Measurements from ENCODE around the gene MANEAL.
"Not testable (repeated sequence)": the region's sequence is repeated elsewhere in the genome, so short reads cannot be mapped to it uniquely, and the experiment has no call there.

Gene MANEAL, protein sequence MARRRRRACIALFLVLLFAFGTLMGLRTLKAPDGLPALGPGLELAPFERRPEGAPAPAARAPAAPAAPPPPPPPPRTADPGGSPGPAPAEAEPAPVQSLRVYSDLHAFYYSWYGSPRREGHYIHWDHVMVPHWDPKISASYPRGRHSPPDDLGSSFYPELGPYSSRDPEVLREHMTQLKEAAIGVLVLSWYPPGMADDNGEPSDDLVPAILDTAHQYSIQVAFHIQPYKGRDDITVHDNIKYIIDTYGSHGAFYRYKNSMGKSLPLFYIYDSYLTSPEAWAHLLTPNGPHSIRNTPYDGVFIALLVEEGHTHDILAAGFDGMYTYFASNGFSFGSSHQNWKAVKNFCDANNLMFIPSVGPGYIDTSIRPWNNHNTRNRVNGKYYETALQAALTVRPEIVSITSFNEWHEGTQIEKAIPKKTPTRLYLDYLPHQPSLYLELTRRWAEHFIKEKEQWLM

DNA sequence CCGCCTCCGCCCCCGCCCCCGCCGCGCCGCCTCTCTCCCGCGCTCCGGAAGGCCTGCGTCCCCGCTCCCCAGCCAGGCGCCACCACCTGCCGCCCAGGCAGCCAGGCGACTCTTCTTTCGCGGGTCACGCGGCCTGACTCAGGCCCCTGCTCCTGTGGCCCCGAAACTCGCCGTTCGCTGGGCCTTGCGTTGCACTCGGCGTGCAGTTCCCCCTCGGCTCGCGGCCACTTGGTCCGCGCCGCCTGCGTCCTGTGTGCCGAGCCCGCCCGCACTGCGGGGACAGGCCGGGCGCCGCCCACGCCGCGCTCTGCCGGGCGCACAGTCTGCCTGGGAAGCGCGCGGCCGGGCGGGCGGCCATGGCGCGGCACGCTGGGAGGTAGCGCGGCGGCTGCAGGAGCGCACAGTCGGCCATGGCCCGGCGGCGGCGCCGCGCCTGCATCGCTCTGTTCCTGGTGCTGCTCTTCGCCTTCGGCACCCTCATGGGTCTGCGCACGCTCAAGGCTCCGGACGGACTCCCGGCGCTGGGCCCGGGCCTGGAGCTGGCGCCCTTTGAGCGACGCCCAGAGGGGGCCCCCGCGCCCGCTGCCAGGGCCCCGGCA lies at the start of gene MANEAL:
Gene MANEAL, plus strand, starts transcription at position 75 of the 599 bp plus-strand sequence. Its CDS starts 336 bp downstream, at position 411.
- no peak for FAIRE-seq

DNA sequence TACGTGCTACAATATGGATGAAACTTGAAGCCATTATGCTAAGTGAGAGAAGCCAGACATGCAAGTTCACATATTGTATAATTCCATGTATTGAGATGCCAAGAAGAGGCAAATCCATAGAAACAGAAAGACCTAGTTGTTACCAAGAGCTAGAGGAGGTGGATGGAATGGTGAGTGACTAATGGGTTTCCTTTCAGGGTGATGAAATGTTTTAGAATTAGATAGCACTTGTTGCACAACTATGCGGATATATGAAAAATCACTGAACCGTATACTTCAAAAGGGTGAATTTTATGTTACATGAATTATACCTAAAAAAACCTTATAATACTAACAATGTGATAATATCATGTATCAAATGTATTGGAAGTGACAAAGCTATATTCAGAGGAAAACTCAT lies 46.8 kb upstream of the MANEAL start:
- no peak for FAIRE-seq

DNA sequence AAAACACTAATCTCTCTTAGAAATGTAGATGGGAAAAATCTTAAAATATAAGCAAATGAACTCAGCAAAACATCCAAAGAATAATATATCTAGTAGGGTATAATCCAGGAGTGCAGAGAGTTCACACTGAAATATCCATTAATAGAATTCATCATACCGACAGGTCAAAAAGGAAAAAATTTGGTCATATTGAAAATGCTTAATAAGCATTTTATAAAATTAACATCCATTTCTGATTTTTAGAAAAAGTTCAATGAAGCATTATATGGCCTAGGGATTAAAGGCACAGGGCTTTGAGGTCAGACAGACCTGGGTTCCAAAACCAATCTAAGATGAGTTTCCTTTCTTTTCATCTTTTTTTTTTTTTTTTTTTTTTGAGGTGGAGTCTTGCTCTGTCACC lies 45.1 kb upstream of the MANEAL start:
- FAIRE-seq, result no peak

DNA sequence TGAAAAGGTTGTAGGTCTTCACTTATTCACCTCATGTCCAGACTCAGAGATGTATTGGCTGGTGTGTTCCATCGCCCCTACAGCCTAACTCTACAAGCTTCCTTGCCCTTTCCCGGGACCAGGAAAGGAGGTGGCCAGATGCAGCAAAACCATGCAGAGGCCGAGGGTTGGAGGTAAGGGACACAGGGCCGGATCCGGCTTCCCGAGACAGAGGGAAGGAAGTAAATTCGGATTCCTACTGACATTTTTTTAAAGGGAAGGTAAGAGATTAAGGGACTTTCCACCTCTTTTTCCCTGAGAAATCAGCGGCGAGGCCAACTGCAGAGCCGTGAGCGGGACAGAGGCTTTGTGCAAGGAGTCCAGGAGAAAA lies 41.4 kb upstream of the MANEAL start:
- no peak for FAIRE-seq

DNA sequence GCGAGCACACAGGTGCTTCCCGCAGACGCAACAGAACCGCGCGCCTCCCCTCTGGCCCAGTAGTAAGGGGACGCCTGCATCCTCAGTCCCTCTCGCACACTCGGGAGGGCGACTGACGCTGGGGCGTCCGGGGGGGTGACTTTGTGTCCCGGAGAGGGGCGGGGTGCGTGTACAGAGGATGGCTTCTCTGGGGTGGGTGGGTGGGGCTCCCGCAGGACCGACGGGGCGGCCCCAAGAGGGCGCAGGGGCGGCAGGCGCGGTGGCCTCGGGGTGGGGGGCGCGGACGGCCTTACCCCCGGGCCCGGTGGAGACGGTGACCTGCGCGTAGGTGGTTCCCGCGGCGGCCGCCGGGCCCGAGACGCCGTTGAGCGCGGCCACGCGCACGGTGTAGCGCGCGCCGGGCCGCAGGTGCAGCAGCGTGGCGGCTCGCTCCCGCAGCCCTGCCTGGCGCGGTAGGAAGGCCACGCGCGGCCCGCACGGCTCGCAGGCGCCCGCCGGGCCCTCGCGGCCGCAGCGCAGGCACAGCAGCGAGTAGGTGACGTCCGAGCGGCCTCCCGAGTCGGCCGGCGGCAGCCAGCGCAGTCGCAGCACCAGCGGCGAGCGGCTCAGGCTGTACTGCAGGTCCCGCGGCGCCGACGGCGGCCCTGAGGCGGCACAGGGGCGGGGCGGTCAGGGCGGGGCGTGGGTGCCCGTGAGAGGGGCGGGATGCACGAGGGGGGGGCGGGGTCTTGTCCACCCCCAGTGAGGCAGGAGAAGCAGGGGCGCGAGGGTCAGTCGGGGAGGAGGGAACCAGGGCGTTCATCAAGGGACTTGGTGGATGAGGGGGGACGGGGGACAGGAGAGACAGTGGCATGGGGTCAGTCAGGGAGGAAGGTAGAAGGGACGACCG lies 40.8 kb upstream of the MANEAL start:
- no peak for FAIRE-seq

DNA sequence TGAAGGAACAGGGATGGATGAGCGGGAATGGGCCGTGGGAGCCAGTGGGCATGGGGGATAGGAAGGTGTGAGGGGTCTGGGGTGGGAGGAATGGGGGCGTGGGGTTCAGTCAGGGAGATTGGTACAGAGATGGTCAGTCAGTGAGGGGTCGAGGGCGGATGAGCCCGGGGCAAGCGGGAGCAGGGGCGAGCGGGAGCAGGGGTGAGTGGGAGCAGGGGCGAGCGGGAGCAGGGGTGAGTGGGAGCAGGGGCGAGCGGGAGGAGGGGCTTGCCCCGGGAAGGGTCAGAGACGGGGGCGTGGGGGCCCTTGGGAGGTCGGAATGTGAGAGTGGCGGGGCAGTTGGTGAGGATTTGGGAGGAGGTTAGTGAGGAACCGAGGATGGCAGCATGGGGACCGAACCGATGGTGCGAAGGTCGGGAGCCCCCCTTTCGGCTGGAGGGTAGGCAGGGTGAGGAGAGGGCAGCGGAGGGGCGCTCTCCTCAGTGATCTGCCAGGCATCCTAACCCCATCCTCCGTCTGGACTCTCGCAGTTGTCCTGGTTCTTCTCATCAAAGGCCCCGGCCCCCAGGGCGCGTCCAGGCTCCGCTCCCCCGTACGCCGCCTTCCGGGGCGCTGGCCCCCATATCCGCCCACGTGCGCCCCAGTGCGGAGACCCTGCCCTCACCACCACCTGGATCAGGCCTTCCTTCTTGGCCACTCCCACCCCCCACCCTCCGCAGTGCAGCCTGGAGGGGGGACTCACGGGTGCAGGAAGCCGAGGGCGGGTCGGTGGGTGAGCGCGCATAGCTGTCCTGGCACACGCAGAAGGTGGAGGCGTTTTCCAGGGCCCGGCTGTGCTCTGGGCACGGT lies 40.0 kb upstream of the MANEAL start:
- FAIRE-seq, result no peak

DNA sequence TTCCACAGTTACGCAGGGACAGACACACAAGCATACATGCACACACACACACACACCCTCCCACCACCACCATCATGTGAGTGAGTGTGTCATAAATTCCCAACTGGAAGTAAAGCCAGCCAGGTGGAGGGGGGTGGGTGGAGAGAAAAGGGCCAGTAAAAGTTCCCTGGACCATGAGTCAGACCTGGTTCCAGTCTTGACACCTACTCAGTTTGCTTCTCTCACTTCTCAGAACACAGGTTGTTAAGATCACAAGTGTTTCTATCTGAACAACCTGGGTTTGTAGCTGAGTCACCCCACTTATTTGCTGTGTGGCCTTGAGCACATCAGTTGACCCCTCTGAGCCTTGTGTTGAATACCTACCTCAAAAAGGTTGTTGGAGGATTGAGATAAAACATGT lies 38.4 kb upstream of the MANEAL start:
- no peak for FAIRE-seq

DNA sequence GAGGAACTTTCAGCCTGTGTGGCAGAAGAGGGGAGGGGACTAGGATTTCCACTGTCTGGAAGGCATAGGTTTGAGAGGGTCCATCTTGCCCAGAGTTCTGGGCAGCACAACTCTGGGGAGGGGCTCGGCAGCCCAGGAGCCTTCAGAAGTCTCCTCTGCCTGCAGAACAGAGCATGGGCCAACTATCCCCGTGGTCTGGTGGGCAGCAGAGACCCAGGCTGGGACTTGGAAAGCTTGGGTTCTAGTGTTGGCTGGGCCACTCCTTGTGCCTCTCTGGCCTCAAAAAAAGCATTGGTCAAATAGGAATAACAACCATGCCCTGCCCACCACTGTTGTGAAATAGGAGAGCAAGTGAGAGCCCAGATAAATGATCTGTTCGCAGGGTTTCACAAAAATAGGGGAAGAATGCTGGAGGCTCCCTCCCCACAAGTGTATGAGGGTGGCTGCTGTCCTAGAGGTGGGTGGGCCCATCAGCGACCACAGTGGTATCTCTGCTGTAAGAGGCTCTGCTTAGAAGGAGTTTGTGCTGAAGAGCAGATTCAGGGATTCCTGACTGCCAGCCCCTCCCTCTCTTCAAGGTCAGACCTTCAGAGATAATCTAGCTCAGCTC lies 37.6 kb upstream of the MANEAL start:
- no peak for FAIRE-seq

DNA sequence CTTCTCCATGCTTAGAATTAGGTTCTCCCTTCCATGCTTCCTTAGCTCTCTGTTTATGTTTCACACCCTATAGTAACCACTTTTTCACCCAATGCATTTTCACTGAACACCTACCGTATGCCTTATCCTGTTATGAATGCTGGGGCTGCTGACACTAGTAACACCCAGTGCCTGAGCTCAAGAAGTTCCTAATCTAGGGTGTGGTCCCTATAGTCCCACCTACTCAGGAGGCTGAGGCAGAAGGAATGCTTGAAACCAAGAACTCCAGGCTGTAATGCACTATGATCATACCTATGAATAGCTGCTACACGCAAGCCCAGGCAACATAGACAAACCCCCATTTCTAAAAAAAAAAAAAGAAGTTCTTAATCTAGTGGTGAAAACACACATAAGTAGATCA lies 34.2 kb upstream of the MANEAL start:
- FAIRE-seq, result no peak

DNA sequence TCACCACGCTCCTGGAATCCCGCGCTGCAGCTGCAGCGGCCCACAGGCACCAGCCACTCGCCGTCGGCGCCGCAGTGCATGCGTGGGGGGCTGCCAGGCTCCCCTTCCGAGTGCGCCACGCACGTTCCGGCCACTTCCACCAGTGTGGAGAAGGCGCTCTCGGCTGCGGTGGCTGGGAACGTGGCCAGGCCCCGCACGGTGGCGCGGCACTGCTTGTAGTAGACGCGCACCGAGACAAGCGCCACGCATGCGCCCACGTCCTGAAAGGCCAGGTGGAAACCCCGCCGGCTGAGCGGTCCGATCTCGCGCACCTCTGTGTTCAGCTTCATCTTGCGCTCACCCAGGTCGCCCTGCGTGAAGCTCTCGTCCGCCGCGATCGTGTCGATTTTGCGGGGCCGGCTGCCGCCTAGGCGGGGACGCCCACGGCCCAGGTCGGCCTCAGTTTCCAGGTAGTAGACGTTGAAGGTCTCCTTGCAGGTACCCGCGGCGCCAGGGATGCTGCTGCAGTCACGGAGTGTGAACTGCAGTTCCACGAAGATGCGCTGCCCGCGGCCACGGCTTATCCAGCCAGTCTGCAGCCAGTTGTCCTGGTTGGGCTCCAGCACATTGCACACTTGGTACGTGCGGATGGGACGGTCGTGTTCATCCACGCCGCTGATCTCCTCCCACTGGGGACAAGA lies 32.1 kb upstream of the MANEAL start:
- no peak for FAIRE-seq

DNA sequence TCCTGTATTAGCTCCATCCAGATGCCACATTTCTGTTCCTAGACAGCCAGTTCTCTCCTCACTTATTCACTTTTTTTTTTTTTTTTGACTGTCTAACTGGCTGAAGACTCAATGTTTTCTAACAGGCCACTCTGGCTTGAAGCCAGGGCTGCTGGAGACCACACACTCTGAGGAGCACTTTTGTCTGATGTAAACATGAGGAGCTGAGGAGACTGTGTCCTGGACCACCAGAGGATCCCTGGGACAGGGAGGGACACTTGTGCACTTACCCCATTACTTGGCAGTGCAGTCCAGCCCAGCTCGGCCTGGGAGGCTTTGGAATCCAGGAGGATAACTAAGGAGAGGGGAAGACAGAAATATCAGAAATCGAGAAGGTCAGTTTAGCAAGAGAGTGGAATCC lies 31.1 kb upstream of the MANEAL start:
- no peak for FAIRE-seq

DNA sequence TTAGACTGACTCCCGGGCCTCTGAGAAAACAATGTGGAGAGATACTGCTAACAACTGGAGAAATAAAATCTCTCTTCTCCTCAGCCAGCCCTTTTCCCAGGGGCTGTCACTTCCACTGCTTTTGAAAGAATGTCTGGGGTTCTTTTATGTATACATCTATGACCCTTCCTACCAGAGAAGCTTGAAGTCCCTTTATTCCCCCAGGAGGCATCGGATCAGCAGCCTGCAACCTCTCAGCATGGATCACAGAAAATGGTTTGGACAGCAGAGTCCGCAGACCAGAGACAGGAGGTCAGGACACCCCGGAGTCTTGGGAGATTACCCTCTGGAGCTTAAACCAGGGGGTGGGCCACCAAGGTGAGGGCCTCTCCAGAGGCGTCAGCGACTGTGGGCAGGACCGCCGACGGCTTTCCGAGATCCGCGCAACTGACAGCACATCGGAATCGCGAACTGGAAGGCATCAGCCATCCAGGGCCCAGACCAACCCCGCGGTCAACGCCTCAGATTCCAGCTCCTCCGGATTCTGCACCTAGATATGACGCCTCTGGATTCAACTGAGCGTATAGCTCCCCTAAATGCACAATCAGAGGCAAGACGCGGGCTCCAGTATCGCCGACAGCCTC lies 29.7 kb upstream of the MANEAL start:
- FAIRE-seq, result no peak

DNA sequence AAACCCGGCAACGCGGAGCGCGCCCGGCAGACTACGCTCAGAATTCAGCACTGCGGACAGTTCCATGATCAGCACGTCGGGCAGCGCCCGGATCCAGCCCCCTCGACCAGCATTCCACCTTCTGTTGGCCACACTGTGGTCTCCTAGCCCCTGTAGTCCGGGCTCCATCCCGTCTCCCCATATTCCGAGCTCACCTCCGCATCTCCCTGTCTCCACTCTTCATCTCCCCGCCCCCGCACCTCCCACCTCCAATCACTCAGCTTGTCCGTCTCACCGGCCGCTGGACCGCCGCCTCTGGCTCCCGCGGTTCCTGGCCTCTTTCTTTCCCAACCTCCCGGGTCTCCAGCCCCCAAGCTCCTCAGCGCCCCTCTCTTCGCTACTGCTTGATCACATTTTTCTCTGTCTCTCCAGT lies 29.2 kb upstream of the MANEAL start:
- no peak for FAIRE-seq

DNA sequence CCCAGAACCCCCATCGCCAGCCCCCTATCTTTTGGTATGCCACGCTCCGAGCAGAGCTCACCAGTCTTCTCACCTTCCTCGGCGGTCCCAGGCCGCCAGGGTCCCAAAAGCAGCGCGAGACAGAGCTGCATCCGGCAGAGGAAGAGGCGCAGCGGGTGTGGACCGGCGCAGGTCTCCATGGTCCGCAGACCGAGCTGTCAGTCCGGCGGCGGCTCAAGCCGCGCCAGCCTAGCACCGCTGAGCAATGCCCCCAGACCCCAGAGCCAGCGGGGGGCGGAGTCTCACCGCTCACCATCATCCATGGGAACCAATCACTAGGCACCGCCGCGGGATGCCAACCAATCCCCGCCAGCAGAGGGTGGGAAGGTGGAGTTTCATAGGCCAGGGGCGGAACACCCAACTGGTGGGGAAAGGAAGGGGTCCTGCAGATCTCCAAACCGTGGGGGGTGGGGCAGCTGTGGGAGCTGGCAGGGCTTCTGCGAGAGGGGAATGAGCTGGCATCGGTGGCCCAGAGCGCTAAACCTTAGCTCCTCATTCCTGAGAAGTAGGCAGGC lies 28.7 kb upstream of the MANEAL start, which contains the start of gene EPHA10:
Gene EPHA10, minus strand, starts transcription at position 233 of the 554 bp plus-strand sequence. Its CDS starts 54 bp downstream, at position 179.
- no peak for FAIRE-seq

DNA sequence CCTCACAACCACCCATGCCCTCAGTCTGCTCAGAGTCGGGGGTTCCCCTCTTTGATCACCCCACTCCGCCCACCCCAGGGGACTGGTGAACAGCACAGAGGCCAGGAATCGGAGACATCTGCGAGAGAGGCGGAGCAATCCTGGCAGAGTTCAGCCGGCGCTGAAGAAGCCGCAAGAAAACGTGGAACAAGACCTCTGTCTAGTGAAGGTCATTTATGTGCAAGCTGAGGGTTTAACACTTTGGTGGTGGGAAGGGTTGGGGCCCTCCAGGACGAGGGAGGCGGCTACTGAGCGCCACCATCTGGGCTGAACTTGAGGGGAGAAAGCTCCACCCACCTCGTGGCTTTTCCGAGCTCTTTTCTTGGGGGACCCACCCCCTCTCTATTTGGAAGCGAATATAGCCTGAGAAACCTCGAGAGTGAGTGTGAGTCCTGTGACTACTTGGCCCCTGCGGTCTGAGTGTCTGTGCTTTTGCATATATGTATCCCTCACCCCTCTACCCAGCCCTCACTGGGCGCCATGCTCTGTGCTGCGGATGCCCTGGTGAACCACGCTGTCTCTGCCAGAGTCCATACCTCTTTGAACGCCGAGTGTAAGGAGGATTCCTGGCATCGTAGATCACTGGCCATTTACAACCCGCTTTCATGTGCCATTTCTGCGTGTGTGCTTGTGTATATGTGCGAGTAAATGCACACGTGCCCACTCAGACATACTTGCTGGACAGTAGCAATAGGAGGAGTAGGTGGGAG lies 27.6 kb upstream of the MANEAL start:
- FAIRE-seq, result no peak

DNA sequence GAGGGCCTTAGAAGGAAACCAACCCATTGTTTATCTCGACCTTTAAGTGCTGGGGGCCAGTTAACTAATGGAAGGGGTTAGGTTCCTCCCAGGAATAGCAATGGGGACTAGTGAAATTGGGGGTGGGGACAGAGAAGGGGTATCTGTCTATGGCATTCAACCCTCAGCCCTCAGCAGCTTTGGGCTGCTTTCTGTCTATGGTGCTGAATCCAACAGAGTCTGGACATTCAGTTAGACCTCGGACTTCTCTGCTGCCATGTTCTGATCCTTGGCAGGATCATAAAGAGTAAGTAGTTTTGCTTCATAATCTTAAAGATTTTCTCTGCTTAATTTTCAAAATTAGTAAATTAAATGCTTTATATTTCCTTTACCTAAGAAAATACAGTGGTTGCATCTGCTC lies 26.2 kb upstream of the MANEAL start:
- no peak for FAIRE-seq

DNA sequence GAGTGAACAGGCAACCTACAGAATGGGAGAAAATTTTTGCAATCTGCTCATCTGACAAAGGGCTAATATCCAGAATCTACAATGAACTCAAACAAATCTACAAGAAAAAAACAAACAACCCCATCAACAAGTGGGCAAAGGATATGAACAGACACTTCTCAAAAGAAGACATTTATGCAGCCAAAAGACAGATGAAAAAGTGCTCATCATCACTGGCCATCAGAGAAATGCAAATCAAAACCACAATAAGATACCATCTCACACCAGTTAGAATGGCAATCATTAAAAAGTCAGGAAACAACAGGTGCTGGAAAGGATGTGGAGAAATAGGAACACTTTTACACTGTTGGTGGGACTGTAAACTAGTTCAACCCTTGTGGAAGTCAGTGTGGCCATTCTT lies 22.2 kb upstream of the MANEAL start:
- not testable (repeated sequence) for FAIRE-seq

DNA sequence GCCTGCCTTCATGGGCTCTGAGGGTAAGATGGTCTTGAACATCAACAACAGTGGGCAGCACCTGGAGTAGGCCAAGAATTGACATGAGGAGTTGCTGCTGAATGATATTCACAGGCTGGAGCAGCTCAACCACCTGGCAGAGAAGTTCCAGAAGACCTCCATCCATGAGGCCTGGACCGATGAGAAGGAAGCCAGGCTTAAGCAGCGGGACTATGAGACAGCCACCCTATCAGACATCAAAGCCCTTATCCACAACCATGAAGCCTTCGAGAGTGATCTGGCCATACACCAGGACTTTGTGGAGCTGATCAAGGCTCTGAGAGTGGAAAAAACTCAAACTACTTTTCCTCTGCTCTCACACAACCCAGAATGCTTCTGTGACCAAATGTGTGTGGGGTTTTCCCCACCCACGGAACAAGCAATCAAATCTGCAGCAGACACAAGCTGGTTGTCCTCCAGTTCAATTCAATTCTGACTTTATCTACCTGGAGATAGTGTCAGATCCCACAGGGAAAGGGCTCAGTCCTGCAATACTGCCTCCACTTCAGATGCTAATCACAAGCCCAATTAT lies 16.6 kb upstream of the MANEAL start:
- no peak for FAIRE-seq

DNA sequence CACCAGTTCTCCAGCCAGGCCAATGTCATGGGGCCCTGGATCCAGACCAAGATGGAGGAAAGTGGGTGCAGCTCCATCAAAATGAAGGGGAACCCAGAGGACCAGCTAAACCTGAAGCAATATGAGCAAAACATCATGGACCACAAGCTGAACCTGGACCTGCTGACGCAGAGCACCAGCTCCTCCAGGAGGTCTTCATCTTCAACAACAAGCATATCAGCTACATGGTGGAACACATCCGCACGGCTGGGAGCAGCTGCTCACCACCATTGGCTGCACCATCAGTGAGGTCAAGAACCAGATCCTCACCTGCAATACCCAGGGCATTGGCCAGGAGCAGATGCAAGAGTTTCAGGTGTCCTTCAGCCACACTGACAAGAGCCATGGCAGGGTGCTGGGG lies 15.0 kb upstream of the MANEAL start:
- FAIRE-seq, result no peak
